HG03565 (cell line): ENCODE data around the gene THPO.
A peak's percentile ranks its signal among the peaks of the same experiment; 100 is the strongest.

Experiments
- ATAC-seq: cut with Tn5 transposase; IDR thresholded peaks from one replicate; pipeline ENCODE4 v1.9.1; 2021; ENCODE audit warnings: mild to moderate bottlenecking, moderate library complexity; ENCODE audit not compliant: unreplicated experiment

Gene THPO

DNA sequence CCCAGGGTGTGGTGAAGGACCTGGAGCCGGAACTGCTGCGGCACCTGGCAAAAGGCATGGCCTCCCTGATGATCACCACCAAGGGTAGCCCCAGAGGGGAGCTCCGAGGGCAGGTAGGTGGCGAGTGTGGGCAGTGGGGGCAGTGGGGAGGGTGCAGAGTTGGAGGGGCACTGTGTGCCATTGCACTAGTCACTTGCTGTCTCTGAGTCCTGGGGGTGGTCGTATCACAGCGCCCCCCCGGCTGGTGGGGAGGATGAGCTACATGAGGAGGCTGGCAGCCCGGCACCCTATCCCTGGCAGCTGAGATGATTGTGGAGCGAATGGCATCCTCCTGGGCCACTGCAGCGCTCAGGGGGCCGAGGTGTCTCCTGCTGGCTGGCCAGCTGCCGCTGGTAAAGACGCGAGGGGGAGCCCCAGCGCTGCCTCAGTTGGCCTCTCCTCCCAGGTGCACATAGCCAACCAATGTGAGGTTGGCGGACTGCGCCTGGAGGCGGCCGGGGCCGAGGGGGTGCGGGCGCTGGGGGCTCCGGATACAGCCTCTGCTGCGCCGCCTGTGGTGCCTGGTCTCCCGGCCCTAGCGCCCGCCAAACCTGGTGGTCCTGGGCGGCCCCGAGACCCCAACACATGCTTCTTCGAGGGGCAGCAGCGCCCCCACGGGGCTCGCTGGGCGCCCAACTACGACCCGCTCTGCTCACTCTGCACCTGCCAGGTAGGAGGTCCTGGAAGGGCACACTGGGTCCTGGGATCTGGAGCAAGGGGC is 8.2 kb upstream of the THPO start:
- no peak for ATAC-seq

DNA sequence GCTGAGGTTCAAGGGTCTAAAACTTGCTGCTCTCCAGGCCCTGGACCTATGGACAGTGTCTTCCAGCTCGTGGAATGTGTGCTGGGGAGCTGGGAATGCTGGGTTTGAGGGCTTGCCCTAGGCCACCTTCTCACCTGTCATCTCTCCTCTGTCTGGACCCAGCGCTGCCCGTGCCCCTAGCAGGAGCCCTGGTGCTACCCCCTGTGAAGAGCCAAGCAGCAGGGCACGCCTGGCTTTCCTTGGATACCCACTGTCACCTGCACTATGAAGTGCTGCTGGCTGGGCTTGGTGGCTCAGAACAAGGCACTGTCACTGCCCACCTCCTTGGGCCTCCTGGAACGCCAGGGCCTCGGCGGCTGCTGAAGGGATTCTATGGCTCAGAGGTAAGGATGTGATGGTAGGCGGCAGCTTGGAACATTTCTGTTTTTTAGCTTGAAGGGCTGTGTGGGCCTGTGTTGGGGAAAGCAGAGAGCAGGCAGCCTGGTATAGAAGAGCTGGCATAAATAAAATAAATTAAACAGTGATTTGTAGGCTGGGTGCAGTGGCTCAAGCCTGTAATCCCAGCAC is 6.9 kb upstream of the THPO start:
- no peak for ATAC-seq

- ATAC-seq: no peak
These were observed 6.3 kb upstream of the THPO start for GRCh38 chr3:184384342-184384741.

DNA sequence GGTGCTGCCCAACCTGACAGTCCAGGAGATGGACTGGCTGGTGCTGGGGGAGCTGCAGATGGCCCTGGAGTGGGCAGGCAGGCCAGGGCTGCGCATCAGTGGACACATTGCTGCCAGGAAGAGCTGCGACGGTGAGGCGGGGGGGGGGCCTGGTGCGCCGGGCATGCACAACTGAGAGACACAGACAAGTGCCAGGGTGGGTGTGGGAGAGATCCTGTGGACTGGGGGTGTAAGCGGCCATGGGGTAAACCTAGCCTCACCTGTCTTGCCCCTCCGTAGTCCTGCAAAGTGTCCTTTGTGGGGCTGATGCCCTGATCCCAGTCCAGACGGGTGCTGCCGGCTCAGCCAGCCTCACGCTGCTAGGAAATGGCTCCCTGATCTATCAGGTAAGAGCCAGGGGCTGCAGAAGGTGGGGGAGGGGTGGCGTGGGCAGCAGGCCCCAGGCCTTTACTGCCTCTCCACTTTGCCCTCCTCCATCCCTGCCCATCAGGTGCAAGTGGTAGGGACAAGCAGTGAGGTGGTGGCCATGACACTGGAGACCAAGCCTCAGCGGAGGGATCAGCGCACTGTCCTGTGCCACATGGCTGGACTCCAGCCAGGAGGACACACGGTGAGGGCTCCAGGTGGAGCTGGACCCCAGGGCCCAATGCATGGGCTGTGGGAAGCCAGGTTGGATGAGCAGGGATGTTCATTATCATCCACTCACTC is 5.2 kb upstream of the THPO start:
- no peak for ATAC-seq

GRCh38 chr3:184382326-184383032 is 4.5 kb upstream of the THPO start:
- ATAC-seq: no peak

GRCh38 chr3:184381261-184382224 is 3.5 kb upstream of the THPO start:
- no peak for ATAC-seq

DNA sequence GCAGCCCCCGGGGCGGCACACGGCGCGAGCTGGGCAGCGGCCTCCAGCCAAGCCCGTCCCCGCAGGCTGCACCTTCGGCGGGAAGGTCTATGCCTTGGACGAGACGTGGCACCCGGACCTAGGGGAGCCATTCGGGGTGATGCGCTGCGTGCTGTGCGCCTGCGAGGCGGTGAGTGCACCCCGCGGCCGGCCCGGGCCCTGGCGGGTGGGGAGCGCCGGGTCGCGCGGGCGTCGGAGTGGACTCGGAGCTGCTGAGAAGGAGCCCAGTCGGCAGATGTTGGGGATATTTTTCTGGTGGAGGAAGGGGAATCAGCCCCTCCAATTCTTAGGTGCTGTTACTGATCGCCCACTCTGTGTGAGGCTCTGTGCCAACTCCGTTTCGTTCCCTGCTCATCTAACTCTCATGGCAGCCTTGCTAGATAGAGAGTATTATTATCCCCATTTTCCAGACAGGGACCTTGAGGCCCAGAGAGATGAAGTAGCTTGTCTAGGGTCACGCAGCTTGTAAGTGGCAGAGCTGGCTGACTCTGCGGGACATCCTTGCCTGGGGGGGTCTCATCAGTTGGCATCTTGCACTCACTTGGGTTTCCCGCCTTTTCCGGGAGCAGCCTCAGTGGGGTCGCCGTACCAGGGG is 2.7 kb upstream of the THPO start:
- ATAC-seq: no peak

- no peak for ATAC-seq
These were observed 2.2 kb upstream of the THPO start for GRCh38 chr3:184380185-184380626.

DNA sequence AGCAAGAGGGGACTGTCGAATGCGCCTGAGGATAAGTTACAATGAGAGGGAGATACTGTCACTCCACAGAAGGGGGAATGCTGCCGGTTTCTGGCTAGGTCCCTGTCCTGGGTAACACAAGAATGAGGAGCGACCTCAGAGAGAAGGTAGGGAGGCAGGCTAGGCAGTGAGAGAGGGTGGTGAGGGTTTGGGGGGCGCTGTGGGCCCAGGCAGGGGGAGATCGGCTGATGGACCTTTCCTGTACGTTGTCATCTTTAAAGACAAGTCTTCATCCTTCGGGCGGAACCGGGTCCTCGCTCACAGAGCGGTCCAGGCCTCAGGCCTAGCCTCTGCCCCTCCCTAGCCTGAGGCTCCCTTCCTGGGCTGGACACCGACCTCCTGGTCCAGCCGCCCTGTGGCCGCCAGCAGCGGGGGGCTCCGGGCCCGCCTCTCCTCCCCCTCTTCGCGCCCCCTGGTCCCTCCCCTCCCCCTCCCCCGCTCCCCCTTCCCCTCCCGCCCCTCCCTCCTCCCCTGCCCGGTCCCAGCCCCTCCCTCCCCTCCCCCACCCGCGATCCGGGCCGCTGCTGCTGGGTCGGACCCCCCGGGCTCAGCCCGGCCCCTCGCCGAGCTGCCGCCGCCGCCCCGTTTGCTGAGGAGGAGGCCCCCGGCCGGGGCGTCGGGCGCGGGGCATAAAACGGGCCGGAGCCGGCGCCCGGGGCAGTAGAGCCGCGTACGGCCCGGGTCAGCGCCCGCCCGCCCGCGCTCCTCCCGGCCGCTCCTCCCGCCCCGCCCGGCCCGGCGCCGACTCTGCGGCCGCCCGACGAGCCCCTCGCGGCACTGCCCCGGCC is 1.6 kb upstream of the THPO start, which contains the start of gene CHRD:
Gene CHRD (plus strand): TSS at position 697 of the 827 bp plus-strand sequence. CDS start 265 bp downstream, outside the sequence.
- ATAC-seq: no peak

- no peak for ATAC-seq
These were observed 797 bp upstream of the THPO start for GRCh38 chr3:184378651-184379357.

DNA sequence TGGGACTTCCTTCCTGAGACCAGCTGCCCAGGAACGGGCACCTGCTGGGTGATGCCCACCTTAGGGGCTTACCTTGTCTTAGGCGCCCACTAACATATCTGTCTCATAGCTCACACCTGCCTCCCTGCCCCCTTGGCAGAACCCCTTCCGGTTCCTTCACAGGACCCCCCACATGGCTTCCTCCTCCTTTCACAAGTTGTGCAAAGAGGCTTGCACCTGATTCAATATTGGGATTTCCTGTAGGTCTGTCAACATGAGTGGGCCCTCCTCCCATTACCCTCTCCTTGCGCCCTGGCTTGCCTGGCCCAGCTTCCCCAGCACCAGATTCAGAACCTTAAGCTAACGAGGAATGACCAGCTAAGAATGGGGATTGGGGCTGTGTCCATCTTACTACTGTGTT is 633 bp downstream of the THPO start:
- no peak for ATAC-seq

- no peak for ATAC-seq
These were observed 2.1 kb downstream of the THPO start for GRCh38 chr3:184375747-184376461.

- ATAC-seq: no peak
These were observed 4.6 kb downstream of the THPO start for GRCh38 chr3:184373422-184373821.

DNA sequence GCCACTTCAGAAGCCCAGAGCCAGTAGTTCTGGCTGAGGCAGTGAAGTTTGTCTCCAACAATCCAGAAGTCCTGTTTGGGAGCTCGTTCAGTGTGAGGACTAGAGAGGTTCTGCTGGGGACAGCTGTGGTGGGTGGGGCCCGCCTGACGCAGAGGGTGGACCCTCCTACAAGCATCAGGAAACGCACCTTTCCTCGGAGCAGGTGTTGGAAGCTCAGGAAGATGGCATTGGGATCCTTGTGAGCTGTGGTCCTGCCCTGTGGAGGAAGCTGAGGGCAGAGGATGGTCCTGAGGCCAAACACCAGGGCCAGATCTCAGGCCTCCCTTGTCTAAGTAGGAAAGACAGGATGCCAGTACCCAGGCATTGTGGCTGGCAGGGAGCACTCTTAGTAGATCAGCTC is 5.1 kb downstream of the THPO start:
- no peak for ATAC-seq

DNA sequence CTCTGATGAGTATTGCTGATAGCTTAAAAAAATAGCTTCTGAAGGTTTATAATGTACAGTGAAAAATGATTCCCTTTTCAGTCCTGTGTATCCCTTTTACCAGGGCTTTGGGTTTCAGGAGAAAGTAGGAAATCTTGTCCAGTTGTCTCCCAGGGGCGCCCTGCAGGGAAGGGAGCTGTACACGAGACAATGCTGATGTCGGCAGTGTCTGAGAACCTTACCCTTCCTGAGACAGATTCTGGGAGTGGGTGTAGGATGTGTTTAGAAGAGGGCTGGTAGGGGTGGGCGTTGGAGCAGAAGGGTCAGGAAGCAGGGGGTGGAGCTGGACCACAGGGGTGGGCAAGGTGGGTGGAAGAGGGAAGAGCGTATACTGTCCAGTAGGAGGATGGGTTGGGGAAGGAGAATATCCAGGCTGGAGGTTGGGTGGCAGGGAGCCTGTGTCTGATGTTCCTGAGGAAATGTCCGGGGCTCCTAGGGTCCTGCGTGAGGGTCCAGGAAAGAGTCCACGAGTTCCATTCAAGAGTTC is 5.6 kb downstream of the THPO start:
- ATAC-seq: no peak

- ATAC-seq: peak; percentile 61
These were observed 6.4 kb downstream of the THPO start for GRCh38 chr3:184371570-184372018.

- ATAC-seq: no peak
These were observed 9.3 kb downstream of the THPO start for GRCh38 chr3:184368586-184369183.
